Trophoblast cell (in vitro differentiated cells and primary cell): ENCODE data around the gene RFX8.

Experiments used
- DNase-seq, 2 donors: peaks; one replicate each; pipeline ENCODE4 v3.0.0-alpha.2; 2016
- H2AFZ ChIP-seq: 2 replicates; pipeline ENCODE4 v1.6.1; 2013; ENCODE audit warnings: low read length, moderate library complexity, mild to moderate bottlenecking; ENCODE audit not compliant: insufficient read depth, poor library complexity
- H2AK5ac ChIP-seq: 2 replicates; pipeline ENCODE4 v1.6.1; 2013; ENCODE audit warnings: mild to moderate bottlenecking, low read length
- H2BK120ac ChIP-seq: 2 replicates; pipeline ENCODE4 v1.6.1; 2013; ENCODE audit warnings: low read length, mild to moderate bottlenecking, moderate library complexity; ENCODE audit not compliant: insufficient read depth, poor library complexity
- H2BK12ac ChIP-seq: 2 replicates; pipeline ENCODE4 v1.6.1; 2013; ENCODE audit warnings: mild to moderate bottlenecking, low read length, moderate library complexity
- H2BK5ac ChIP-seq: 2 replicates; pipeline ENCODE4 v1.6.1; 2013; ENCODE audit warnings: low read length, low read depth, moderate library complexity, mild to moderate bottlenecking; ENCODE audit not compliant: poor library complexity
- H3K14ac ChIP-seq: 2 replicates; pipeline ENCODE4 v1.6.1; 2013; ENCODE audit warnings: mild to moderate bottlenecking, low read length
- H3K18ac ChIP-seq: 2 replicates; pipeline ENCODE4 v1.6.1; 2013; ENCODE audit warnings: mild to moderate bottlenecking, low read length
- H3K23ac ChIP-seq: 2 replicates; pipeline ENCODE4 v1.6.1; 2013; ENCODE audit warnings: low read length
- H3K27ac ChIP-seq: 2 replicates; pipeline ENCODE4 v1.5.1; 2013; ENCODE audit warnings: low read depth, mild to moderate bottlenecking, inconsistent platforms, low read length, moderate library complexity
- H3K27me3 ChIP-seq: 2 replicates; pipeline ENCODE4 v1.6.1; 2013; ENCODE audit warnings: inconsistent platforms, mild to moderate bottlenecking, low read length, moderate library complexity; ENCODE audit not compliant: insufficient read depth
- H3K36me3 ChIP-seq, 2 experiments: 1 replicate in 1 of 2; 2 replicates in 1 of 2; pipeline ENCODE4 v1.6.1; 2013; ENCODE audit warnings: low read length in 2 of 2, mild to moderate bottlenecking in 2 of 2, moderate library complexity in 1 of 2; ENCODE audit not compliant: insufficient read depth in 2 of 2, control insufficient read depth in 1 of 2
- H3K4ac ChIP-seq: 2 replicates; pipeline ENCODE4 v1.6.1; 2013; ENCODE audit warnings: low read depth, mild to moderate bottlenecking, low read length, moderate library complexity
- H3K4me1 ChIP-seq, 2 experiments: 1 replicate in 1 of 2; 2 replicates in 1 of 2; pipeline ENCODE4 v1.6.1; 2013; ENCODE audit warnings: low read length in 2 of 2, mild to moderate bottlenecking in 2 of 2, moderate library complexity in 1 of 2; ENCODE audit not compliant: insufficient read depth in 2 of 2, control insufficient read depth in 1 of 2
- H3K4me2 ChIP-seq: 2 replicates; pipeline ENCODE4 v1.6.1; 2013; ENCODE audit warnings: inconsistent platforms, mild to moderate bottlenecking, low read length, moderate library complexity
- H3K4me3 ChIP-seq: 2 replicates; pipeline ENCODE4 v1.5.1; 2013; ENCODE audit warnings: mild to moderate bottlenecking, low read depth, low read length, inconsistent platforms
- H3K79me1 ChIP-seq: one replicate; pipeline ENCODE4 v1.6.1; 2013; ENCODE audit warnings: low read length
- H3K79me2 ChIP-seq: 2 replicates; pipeline ENCODE4 v1.6.1; 2013; ENCODE audit warnings: low read length, mild to moderate bottlenecking; ENCODE audit not compliant: control insufficient read depth, insufficient read depth, poor library complexity
- H3K9ac ChIP-seq: 2 replicates; pipeline ENCODE4 v1.6.1; 2013; ENCODE audit warnings: mild to moderate bottlenecking, low read length
- H3K9me3 ChIP-seq: 2 replicates; pipeline ENCODE4 v1.6.1; 2013; ENCODE audit warnings: low read depth, mild to moderate bottlenecking, control low read depth, inconsistent platforms, low read length; ENCODE audit not compliant: insufficient read depth
- H4K12ac ChIP-seq: 2 replicates; pipeline ENCODE4 v1.6.1; 2013; ENCODE audit warnings: low read depth, mild to moderate bottlenecking, low read length, moderate library complexity
- H4K8ac ChIP-seq: 2 replicates; pipeline ENCODE4 v1.6.1; 2013; ENCODE audit warnings: low read depth, mild to moderate bottlenecking, low read length, moderate library complexity
- H4K91ac ChIP-seq: one replicate; pipeline ENCODE4 v1.6.1; 2013; ENCODE audit warnings: low read depth, mild to moderate bottlenecking, low read length, moderate library complexity
- WGBS: extraction: QIAGEN DNeasy Blood & Tissue Kit; methylation state at CpG from one replicate; pipeline ENCODE4 v1.1.7; 2013; ENCODE audit warnings: missing lambda C conversion rate; ENCODE audit not compliant: insufficient read length, insufficient coverage; ENCODE audit errors: extremely low coverage; 5-methylcytosine and 5-hydroxymethylcytosine counted together

RFX8 gene

GRCh38 chr2:101486994-101487393 is 12.1 kb upstream of the RFX8 start:
- no peak for DNase-seq
- H2BK120ac ChIP-seq, result no peak overlapping the region
- H3K79me2 ChIP-seq, result no peaks in the 10 kb centered on the region
- no peak overlapping the region for H3K9ac ChIP-seq
- no peaks in the 10 kb centered on the region for H3K27me3 ChIP-seq
- no peak overlapping the region for H2BK5ac ChIP-seq
- H3K14ac ChIP-seq, result no peak overlapping the region
- H3K18ac ChIP-seq, result no peak overlapping the region
- no peaks in the 10 kb centered on the region for H3K9me3 ChIP-seq
- no peaks in the 10 kb centered on the region for H3K36me3 ChIP-seq
- no peak overlapping the region for H3K27ac ChIP-seq
- H4K91ac ChIP-seq, result no peak overlapping the region
- H2AFZ ChIP-seq, result no peak overlapping the region
- no peak overlapping the region for H3K23ac ChIP-seq
- no peak overlapping the region for H3K4me2 ChIP-seq
- no peak overlapping the region for H2AK5ac ChIP-seq
- H3K4me1 ChIP-seq, result no peaks in the 10 kb centered on the region
- H3K4ac ChIP-seq, result no peak overlapping the region
- no peak overlapping the region for H2BK12ac ChIP-seq
- H3K79me1 ChIP-seq, result no peaks in the 10 kb centered on the region
- H4K8ac ChIP-seq, result no peak overlapping the region
- no peak overlapping the region for H4K12ac ChIP-seq
- no CpG with 5 or more reads among the region's 5 CpGs for WGBS
- no peak overlapping the region for H3K4me3 ChIP-seq

GRCh38 chr2:101486258-101486701 is 11.4 kb upstream of the RFX8 start:
- H3K14ac ChIP-seq, result no peak overlapping the region
- H3K4me1 ChIP-seq, result no peaks in the 10 kb centered on the region
- no peak overlapping the region for H2BK5ac ChIP-seq
- H3K18ac ChIP-seq, result no peak overlapping the region
- H3K79me1 ChIP-seq, result no peaks in the 10 kb centered on the region
- no peak overlapping the region for H3K4ac ChIP-seq
- no peaks in the 10 kb centered on the region for H3K79me2 ChIP-seq
- no peak overlapping the region for H4K8ac ChIP-seq
- no peak overlapping the region for H3K27ac ChIP-seq
- no peak overlapping the region for H2BK120ac ChIP-seq
- no peaks in the 10 kb centered on the region for H3K27me3 ChIP-seq
- H3K9me3 ChIP-seq, result no peaks in the 10 kb centered on the region
- H4K91ac ChIP-seq, result no peak overlapping the region
- H3K4me2 ChIP-seq, result no peak overlapping the region
- no peak overlapping the region for H3K9ac ChIP-seq
- no peak overlapping the region for H3K4me3 ChIP-seq
- H2AFZ ChIP-seq, result no peak overlapping the region
- WGBS, result no CpG with 5 or more reads among the region's 4 CpGs
- H3K36me3 ChIP-seq, result no peaks in the 10 kb centered on the region
- no peak overlapping the region for H3K23ac ChIP-seq
- no peak overlapping the region for H4K12ac ChIP-seq
- no peak overlapping the region for H2AK5ac ChIP-seq
- DNase-seq, result no peak
- H2BK12ac ChIP-seq, result no peak overlapping the region

GRCh38 chr2:101485856-101486255 is 10.9 kb upstream of the RFX8 start:
- no peak for DNase-seq
- Histone ChIP-seq H3K79me1 (no peaks in the 10 kb centered on the region), H3K18ac (no peak overlapping the region), H2AFZ (no peak overlapping the region), H2BK120ac (no peak overlapping the region), H3K36me3 (no peaks in the 10 kb centered on the region), H2BK5ac (no peak overlapping the region), H3K23ac (no peak overlapping the region), H3K4me1 (no peaks in the 10 kb centered on the region), H3K4me2 (no peak overlapping the region), H3K9me3 (no peaks in the 10 kb centered on the region), H3K4me3 (no peak overlapping the region), H4K8ac (no peak overlapping the region), H3K14ac (no peak overlapping the region), H3K4ac (no peak overlapping the region), H3K27me3 (no peaks in the 10 kb centered on the region), H3K27ac (no peak overlapping the region), H2BK12ac (no peak overlapping the region), H4K12ac (no peak overlapping the region), H3K79me2 (no peaks in the 10 kb centered on the region), H2AK5ac (no peak overlapping the region), H4K91ac (no peak overlapping the region), H3K9ac (no peak overlapping the region)
- WGBS, result no CpG with 5 or more reads among the region's 4 CpGs

GRCh38 chr2:101480764-101481163 is 5.9 kb upstream of the RFX8 start:
- Histone ChIP-seq H3K14ac (no peak overlapping the region), H3K79me1 (no peaks in the 10 kb centered on the region), H3K27me3 (no peaks in the 10 kb centered on the region), H2BK120ac (no peak overlapping the region), H3K4me1 (no peaks in the 10 kb centered on the region), H4K12ac (no peak overlapping the region), H2AFZ (no peak overlapping the region), H3K4me3 (no peak overlapping the region), H3K36me3 (no peaks in the 10 kb centered on the region), H3K9me3 (no peaks in the 10 kb centered on the region), H3K27ac (no peak overlapping the region), H2BK12ac (no peak overlapping the region), H3K79me2 (no peaks in the 10 kb centered on the region), H3K4me2 (no peak overlapping the region), H4K91ac (no peak overlapping the region), H4K8ac (no peak overlapping the region), H3K23ac (no peak overlapping the region), H3K4ac (no peak overlapping the region), H3K18ac (no peak overlapping the region), H3K9ac (no peak overlapping the region), H2BK5ac (no peak overlapping the region), H2AK5ac (no peak overlapping the region)
- no peak for DNase-seq
- no CpG with 5 or more reads among the region's 8 CpGs for WGBS
